Measurements from ENCODE around the gene DNAJC24. TPM values are rescaled to one million over a fixed set of nuclear protein-coding genes. Genes with fewer than 3 reads are reported as not detected.
A peak's percentile ranks its signal among the peaks of the same experiment; 100 is the strongest.
"Not testable (repeated sequence)": the region's sequence is repeated elsewhere in the genome, so short reads cannot be mapped to it uniquely, and the experiment has no call there.

Gene DNAJC24, protein sequence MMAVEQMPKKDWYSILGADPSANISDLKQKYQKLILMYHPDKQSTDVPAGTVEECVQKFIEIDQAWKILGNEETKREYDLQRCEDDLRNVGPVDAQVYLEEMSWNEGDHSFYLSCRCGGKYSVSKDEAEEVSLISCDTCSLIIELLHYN
- polyA plus RNA-seq (ENCODE audit: low read depth in 6 of 6), result 10 to 100 TPM in 3 of 6 donors, 1 to 10 TPM in 3; 6.2 to 11.8 (median 9.3) TPM

DNA sequence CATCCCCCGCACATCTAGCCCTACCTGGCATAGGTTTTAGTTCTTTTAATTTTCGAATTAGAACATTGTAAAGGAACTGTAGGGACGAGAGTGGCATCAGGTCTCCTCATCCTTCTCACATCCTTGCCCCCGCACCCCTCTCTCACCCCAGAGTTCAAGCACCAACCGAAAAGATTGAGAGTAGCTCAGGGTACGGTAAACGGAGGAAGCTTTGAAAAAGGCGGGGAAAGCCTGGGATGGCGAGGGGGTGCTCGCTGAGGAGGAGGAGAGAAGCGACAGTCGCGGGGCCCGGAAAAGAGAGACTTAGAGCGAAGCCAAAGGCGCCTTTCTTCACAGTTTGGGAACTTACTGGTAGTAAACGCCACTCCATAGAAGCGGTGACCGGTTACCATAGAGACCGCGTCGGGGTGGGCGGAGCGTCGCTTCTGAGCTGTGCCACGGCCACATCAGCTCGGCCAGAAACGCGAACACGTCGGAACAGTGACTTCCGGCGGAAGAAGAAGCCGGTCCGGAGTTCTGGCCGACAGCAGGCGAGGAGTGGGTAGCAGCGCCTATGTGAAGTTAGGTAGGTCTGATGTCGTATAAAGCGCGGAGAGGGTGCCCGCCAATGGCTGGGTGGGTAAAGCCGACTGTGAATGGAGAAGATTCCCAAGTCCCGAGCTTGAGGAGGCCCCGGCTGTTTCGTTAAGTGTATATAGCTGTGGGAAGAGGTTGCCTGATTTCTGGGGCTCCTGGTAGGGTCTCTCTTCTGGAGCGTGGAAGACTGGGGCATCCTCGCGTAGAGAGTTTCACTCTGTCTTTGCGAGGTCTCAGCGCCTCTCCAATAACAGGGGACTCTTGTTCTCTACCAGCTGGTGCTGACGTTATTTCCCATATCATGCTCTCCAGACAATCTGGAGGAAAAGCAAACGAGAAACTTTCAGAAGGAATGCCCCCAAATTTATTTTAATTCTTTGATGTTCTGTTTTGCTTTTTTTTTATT, at the start of gene DNAJC24, which contains the start of gene DCDC1:
Gene DNAJC24, plus strand, starts transcription at position 513 of the 982 bp plus-strand sequence. CDS start 889 bp downstream, outside the sequence.
Gene DCDC1, minus strand, starts transcription at position 392 of the 982 bp plus-strand sequence. CDS start 41,459 bp downstream, outside the sequence.
- Mint-ChIP-seq H3K9me3 (peaks cover 0 to 4% (median 0%) of the 10 kb centered on the region in 7 donors), H3K27me3 (peaks cover 11 to 19% (median 18%) of the 10 kb centered on the region in 3 donors), H3K27ac (peak within 1 kb of the TSS; percentile 82 to 97 (median 93)), H3K36me3 (peaks cover 0 to 8% of the 10 kb centered on the region in 2 donors), H3K4me1 (peaks cover 27 to 38% (median 32%) of the 10 kb centered on the region in 3 donors), H3K4me3 (peak within 1 kb of the TSS; percentile 87 to 99 (median 96))
- peak; percentile 89 for DNase-seq
- ATAC-seq (ENCODE audit: low read depth in 2 of 2), result peak; percentile 92 to 94

DNA sequence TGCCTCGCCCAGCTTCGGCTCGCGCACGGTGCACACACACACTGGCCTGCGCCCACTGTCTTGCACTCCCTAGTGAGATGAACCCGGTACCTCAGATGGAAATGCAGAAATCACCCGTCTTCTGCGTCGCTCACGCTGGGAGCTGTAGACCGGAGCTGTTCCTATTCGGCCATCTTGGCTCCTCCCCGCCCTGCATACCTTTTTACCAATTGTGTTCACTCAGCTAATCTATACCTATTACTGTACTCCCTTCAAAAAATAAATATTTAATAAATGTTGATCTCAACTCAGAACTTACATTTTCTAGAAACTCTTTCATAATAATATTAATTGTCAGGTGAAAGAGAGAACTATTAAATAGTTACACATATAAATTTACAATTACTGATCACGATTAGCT, 48.2 kb upstream of the DNAJC24 start:
- DNase-seq, H3K27ac Mint-ChIP-seq, H3K9me3 Mint-ChIP-seq: not testable (repeated sequence)

DNA sequence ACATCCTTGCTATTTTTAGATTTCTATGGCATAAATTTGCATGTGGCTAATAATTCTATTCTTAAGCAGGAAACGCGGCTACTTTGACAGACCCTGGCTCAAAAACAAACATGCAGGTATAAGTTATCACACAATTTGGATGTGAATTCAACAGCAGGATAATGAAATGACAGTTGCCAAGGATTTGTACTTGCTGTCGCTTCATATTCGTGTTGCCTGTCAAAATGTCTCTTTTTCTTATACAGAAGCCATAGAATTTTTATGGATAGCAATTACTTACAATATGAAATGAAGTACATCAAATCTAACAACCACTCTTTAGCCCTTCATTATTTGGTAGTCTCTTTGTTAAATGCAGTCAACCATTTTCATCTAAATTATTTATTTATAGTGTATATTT, 46.5 kb upstream of the DNAJC24 start:
- Mint-ChIP-seq H3K4me1 (peaks cover 0 to 5% (median 0%) of the 10 kb centered on the region in 3 donors), H3K27me3 (no peaks in the 10 kb centered on the region), H3K36me3 (no peaks in the 10 kb centered on the region), H3K9me3 (peaks cover 0 to 5% (median 0%) of the 10 kb centered on the region in 7 donors), H3K4me3 (no peak overlapping the region), H3K27ac (no peak overlapping the region)
- ATAC-seq (ENCODE audit: low read depth in 2 of 2), result no peak
- DNase-seq, result no peak

More for the DNA sequence above, 48.2 kb upstream of the DNAJC24 start:
- not testable (repeated sequence) for ATAC-seq (ENCODE audit: low read depth in 2 of 2); H3K4me3 Mint-ChIP-seq; H3K36me3 Mint-ChIP-seq; H3K27me3 Mint-ChIP-seq; H3K4me1 Mint-ChIP-seq

DNA sequence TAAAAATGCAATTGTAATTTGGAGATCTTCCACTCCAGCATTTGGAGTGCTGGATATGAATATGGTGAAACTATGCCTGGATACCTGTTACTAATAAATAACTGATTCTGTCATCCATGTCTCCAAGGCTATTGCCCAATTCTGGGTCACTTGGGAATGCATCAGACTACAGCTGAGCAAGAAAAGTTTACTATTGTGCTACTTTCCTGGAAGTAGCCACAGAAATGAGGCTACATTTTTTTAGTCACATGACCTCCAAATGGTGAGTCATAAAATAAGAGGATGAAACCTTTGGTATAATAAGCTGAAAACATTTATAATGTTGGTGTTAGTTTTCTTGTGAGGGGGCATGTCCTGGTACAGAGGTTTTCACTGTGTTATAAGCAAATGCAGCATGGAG, 44.5 kb upstream of the DNAJC24 start:
- Mint-ChIP-seq H3K36me3 (no peaks in the 10 kb centered on the region), H3K4me1 (peaks cover 0 to 5% (median 0%) of the 10 kb centered on the region in 3 donors), H3K4me3 (no peak overlapping the region), H3K9me3 (peaks cover 0 to 14% (median 2%) of the 10 kb centered on the region in 7 donors), H3K27ac (no peak overlapping the region), H3K27me3 (no peaks in the 10 kb centered on the region)
- ATAC-seq (ENCODE audit: low read depth in 2 of 2) (no peak), DNase-seq (no peak)

DNA sequence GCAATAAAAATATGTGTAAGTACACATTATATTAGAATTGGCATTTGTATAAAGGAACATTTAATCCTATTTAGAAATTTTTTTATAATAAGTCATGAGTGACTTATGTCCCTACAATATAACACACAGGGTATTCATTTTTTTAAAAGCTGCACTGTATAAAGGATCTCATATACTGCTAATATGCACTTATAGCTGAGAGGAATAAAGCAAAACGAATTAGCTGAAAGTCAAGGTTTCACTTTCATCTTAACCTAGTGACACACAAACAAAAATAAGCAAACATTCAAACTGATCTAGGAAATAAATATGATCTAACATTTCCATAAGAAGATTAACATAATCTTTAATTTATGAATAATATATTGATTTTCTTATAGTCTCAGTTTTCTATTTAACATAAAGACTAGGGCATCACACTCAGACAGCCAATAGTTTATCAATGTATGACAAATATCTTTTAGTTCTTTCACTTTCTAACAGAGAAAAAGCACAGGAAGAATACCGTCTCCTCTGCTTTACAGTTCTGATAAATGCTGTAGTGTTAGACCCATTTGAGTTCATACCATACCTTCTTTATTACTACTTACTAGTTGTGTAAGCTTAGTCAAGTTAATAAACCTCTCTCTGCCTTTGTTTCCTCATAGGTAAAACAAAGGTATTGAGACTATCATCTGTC, 43.1 kb upstream of the DNAJC24 start:
- DNase-seq (no peak), ATAC-seq (ENCODE audit: low read depth in 2 of 2) (no peak)
- H3K27ac Mint-ChIP-seq, result no peak overlapping the region
- H3K4me3 Mint-ChIP-seq, result no peak overlapping the region
- peaks cover 0 to 10% (median 4%) of the 10 kb centered on the region in 7 donors for H3K9me3 Mint-ChIP-seq
- H3K36me3 Mint-ChIP-seq, result no peaks in the 10 kb centered on the region
- no peaks in the 10 kb centered on the region for H3K27me3 Mint-ChIP-seq
- peaks cover 0 to 5% (median 0%) of the 10 kb centered on the region in 3 donors for H3K4me1 Mint-ChIP-seq

DNA sequence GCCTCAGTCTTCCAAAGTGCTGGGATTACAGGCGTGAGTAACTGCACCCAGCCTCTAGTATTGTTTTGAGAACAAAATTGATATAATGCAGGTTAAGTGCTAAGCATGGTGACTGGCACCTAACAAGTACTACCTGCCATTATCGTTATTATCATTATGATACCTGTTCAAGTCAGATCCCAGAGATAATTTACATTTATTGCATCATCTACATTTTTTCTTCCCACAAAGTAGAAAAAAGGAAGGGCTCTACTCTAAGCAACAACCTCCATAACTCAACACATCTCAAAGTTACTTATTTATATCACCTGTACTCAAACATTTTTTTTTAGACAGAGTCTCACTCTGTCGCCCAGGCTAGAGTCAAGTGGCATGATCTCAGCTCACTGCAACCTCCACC, 42.2 kb upstream of the DNAJC24 start:
- DNase-seq (no peak), ATAC-seq (ENCODE audit: low read depth in 2 of 2) (no peak)
- Mint-ChIP-seq H3K4me1 (peaks cover 0 to 5% (median 0%) of the 10 kb centered on the region in 3 donors), H3K9me3 (peaks cover 0 to 14% (median 6%) of the 10 kb centered on the region in 7 donors), H3K27ac (no peak overlapping the region), H3K27me3 (peaks cover under 1 to 5% (median 4%) of the 10 kb centered on the region in 3 donors), H3K36me3 (no peaks in the 10 kb centered on the region), H3K4me3 (peak overlapping the region in 1 of 8 donors; percentile 25)

DNA sequence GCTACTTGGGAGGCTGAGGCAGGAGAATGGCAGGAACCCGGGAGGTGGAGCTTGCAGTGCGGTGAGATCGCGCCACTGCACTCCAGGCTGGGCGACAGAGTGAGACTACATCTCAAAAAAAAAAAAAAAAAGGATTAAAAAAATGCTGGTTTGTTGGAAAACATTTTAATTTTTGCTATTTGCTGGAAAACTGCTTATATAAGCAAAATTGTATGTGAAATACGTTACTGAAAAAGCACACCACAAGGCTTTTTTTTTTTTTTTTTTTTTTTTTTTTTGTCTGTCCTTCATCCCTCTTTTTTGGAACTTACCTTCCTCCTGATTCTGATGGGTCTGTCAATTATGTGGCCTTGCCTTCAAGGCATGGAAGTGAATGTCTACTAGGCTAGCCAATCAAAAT, 41.0 kb upstream of the DNAJC24 start:
- no peak overlapping the region for H3K4me3 Mint-ChIP-seq
- H3K4me1 Mint-ChIP-seq, result peaks cover 0 to 5% (median 0%) of the 10 kb centered on the region in 3 donors
- no peaks in the 10 kb centered on the region for H3K36me3 Mint-ChIP-seq
- ATAC-seq (ENCODE audit: low read depth in 2 of 2) (no peak), DNase-seq (no peak)
- H3K27me3 Mint-ChIP-seq, result peaks cover 10 to 14% (median 11%) of the 10 kb centered on the region in 3 donors
- H3K9me3 Mint-ChIP-seq, result peaks cover 0 to 14% (median 6%) of the 10 kb centered on the region in 7 donors
- H3K27ac Mint-ChIP-seq, result no peak overlapping the region

DNA sequence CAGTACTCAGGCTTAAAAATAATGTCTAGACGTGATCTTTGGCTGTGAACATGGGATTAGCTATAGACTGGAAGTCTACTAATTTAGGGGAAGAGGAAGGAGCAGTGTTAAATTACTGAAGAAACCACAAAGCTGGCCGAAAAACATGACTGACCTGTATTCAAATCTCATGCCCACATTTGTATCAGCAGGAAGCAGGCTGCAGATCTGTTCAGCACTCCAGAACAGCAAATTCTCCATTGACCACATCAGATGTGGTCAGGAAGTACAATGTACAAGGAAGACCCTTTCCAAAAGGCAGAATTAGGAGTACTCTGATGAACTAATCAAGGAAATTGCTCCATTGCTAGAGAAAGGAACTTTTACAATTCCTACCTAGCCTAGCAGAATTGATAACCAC, 31.9 kb upstream of the DNAJC24 start:
- H3K27me3 Mint-ChIP-seq, result peaks cover 23 to 43% (median 37%) of the 10 kb centered on the region in 3 donors
- ATAC-seq (ENCODE audit: low read depth in 2 of 2) (no peak), DNase-seq (no peak)
- H3K9me3 Mint-ChIP-seq, result peaks cover 0 to 8% (median 3%) of the 10 kb centered on the region in 7 donors
- H3K4me1 Mint-ChIP-seq, result no peaks in the 10 kb centered on the region
- H3K36me3 Mint-ChIP-seq, result no peaks in the 10 kb centered on the region
- H3K4me3 Mint-ChIP-seq, result no peak overlapping the region
- no peak overlapping the region for H3K27ac Mint-ChIP-seq

DNA sequence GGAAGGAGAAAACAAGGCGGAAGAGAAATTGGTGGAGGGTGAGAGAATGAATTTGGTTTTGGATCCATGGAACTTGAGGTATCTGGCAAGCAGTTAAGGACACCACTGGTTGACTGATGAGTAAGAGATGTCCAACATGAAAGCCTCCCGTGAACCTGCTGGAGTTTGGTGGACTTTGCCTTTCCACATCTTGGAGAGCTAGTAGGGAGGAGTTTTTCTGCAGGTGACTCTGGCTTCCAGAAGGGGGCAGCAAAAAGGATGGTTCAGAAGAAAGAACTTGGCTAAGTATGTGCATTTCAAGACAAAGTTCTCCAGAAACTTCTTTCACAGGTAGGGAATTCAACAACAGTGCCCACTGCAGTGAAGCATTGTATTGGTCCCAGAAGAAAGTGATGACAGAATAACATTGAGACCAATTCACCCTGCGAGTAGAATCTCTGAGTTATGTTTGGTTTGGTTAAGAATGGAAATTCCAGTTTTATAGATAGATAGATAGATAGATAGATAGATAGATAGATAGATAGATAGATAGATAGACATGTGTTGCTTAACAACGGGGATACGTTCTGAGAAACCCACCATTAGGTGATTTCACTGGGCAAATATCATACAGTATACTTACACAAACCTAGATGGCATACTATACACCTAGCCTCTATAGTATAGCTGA, 28.6 kb upstream of the DNAJC24 start:
- peaks cover 14 to 37% (median 32%) of the 10 kb centered on the region in 3 donors for H3K27me3 Mint-ChIP-seq
- ATAC-seq (ENCODE audit: low read depth in 2 of 2) (no peak), DNase-seq (no peak)
- no peaks in the 10 kb centered on the region for H3K4me1 Mint-ChIP-seq
- H3K4me3 Mint-ChIP-seq, result no peak overlapping the region
- H3K36me3 Mint-ChIP-seq, result no peaks in the 10 kb centered on the region
- peaks cover 0 to 1% (median 0%) of the 10 kb centered on the region in 7 donors for H3K9me3 Mint-ChIP-seq
- no peak overlapping the region for H3K27ac Mint-ChIP-seq

DNA sequence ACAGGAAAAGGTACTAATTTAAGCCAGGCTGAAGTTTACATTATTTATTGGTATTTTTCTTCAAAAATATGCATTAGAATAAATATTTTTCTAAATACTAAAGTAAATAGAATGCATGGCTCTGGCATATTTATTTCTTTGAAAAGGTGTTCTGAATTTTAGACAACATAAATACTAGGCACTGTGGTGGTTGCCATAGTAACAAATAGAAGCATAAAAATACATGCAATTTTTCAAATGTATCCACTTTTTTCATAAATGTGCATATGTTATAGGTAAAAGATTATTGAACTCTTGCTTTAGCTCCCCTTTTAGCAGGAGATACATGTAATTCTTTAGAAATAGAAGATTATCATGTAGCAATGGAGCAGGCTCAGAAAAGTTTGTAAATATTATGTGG, 18.5 kb upstream of the DNAJC24 start:
- no peak for ATAC-seq (ENCODE audit: low read depth in 2 of 2)
- no peak overlapping the region for H3K27ac Mint-ChIP-seq
- peaks cover 0 to 4% of the 10 kb centered on the region in 2 donors for H3K36me3 Mint-ChIP-seq

DNA sequence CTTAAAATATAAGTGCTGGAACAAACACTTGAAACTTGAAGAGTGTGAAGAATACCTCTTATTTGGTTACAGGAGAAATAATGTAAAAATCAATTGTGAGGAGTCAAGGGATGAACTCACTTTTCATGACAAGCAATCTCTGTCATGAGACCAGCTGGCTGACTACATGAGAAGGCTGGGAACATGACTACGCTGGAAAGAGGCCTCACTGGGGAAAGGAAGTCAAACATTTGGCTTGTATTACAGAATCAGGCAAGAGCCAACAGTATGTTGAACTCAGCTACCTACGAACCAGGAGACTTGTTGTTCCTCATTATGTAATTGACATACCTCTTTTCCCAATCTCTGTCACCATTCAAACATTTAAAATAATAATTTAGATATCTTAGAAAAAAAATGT, 14.5 kb upstream of the DNAJC24 start:
- no peak for DNase-seq
- Mint-ChIP-seq H3K4me1 (no peaks in the 10 kb centered on the region), H3K27ac (no peak overlapping the region), H3K9me3 (no peaks in the 10 kb centered on the region), H3K4me3 (no peak overlapping the region), H3K36me3 (peaks cover 0 to 4% of the 10 kb centered on the region in 2 donors), H3K27me3 (peaks cover 13 to 31% (median 20%) of the 10 kb centered on the region in 3 donors)
- no peak for ATAC-seq (ENCODE audit: low read depth in 2 of 2)

More for the DNA sequence above, 18.5 kb upstream of the DNAJC24 start:
- Mint-ChIP-seq H3K4me1 (no peaks in the 10 kb centered on the region), H3K4me3 (no peak overlapping the region), H3K27me3 (peaks cover 18 to 31% (median 27%) of the 10 kb centered on the region in 3 donors), H3K9me3 (no peaks in the 10 kb centered on the region)
- no peak for DNase-seq

DNA sequence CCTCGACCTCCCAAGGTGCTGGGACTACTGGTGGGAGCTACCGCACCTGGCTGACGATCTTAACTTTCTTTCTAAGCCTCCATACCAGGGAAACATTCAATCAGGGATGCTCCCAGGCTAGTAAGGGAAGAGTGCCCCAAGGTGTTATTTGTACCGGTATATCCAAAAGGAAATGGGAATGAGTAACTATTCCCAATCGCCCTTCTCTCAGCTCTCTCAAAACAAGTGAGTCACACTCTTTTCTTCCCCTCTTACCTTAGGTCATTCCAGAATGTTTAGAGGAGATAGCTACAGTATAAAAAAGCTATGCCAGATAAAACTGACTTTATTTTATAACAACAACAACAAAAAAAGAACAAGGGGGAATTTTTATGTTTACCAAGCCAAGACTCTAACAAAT, 13.8 kb upstream of the DNAJC24 start:
- H3K4me1 Mint-ChIP-seq, result no peaks in the 10 kb centered on the region
- no peak overlapping the region for H3K4me3 Mint-ChIP-seq
- peaks cover 16 to 35% (median 20%) of the 10 kb centered on the region in 3 donors for H3K27me3 Mint-ChIP-seq
- no peak for ATAC-seq (ENCODE audit: low read depth in 2 of 2)
- no peaks in the 10 kb centered on the region for H3K9me3 Mint-ChIP-seq
- no peak for DNase-seq
- H3K27ac Mint-ChIP-seq, result no peak overlapping the region
- peaks cover 0 to 4% of the 10 kb centered on the region in 2 donors for H3K36me3 Mint-ChIP-seq

Data from naive B cell (primary cell).